ENCODE data around the gene RER1.

The RER1 gene

GRCh38 chr1:2391931-2392509 is 379 bp downstream of the RER1 start:
- DNase-seq: peak in 1 of 3 experiments; percentile 27

GRCh38 chr1:2392686-2393085 is 1.0 kb downstream of the RER1 start:
- DNase-seq: no peak

- no peak for DNase-seq
These were observed 1.8 kb downstream of the RER1 start for GRCh38 chr1:2393471-2393877.

- DNase-seq: no peak
These were observed 2.6 kb downstream of the RER1 start for GRCh38 chr1:2394220-2394619.

- DNase-seq: no peak
These were observed 3.1 kb downstream of the RER1 start for GRCh38 chr1:2394761-2395160.

GRCh38 chr1:2395245-2395644 is 3.6 kb downstream of the RER1 start:
- DNase-seq: no peak

- no peak for DNase-seq
These were observed 4.4 kb downstream of the RER1 start for GRCh38 chr1:2396059-2396458.

GRCh38 chr1:2396476-2396875 is 4.8 kb downstream of the RER1 start:
- DNase-seq: no peak

- no peak for DNase-seq
These were observed 5.5 kb downstream of the RER1 start for GRCh38 chr1:2397007-2397679.

- DNase-seq: no peak
These were observed 7.2 kb downstream of the RER1 start for GRCh38 chr1:2398871-2399270.

- no peak for DNase-seq
These were observed 8.4 kb downstream of the RER1 start for GRCh38 chr1:2399890-2400575.

- DNase-seq: no peak
These were observed 8.9 kb downstream of the RER1 start for GRCh38 chr1:2400576-2400909.

GRCh38 chr1:2400950-2401649 is 9.5 kb downstream of the RER1 start:
- no peak for DNase-seq

- no peak for DNase-seq
These were observed 10.8 kb downstream of the RER1 start for GRCh38 chr1:2402420-2402819.

- no peak for DNase-seq
These were observed 11.6 kb downstream of the RER1 start for GRCh38 chr1:2403273-2403672.

- no peak for DNase-seq
These were observed 12.7 kb downstream of the RER1 start for GRCh38 chr1:2404142-2404889.

- no peak for DNase-seq
These were observed 13.4 kb downstream of the RER1 start for GRCh38 chr1:2404890-2405511.

- DNase-seq: no peak
These were observed 14.1 kb downstream of the RER1 start for GRCh38 chr1:2405588-2406295.

GRCh38 chr1:2406451-2407041 is 14.9 kb downstream of the RER1 start:
- DNase-seq: peak in 2 of 3 experiments; percentile 19 to 63

GRCh38 chr1:2407166-2407990 is 15.7 kb downstream of the RER1 start:
- DNase-seq: no peak

GRCh38 chr1:2407991-2408275 is 16.3 kb downstream of the RER1 start:
- DNase-seq: no peak
